PC-3 (cell line): ENCODE measurements around the gene CACNA1A. TPM values are rescaled to one million over a fixed set of nuclear protein-coding genes. Genes with fewer than 3 reads are reported as not detected.

Experiments used
- ATAC-seq: fragments of 200-7000 bp; cut with Tn5 transposase; 2 replicates; pipeline ENCODE4 v1.9.1; 2020; ENCODE audit warnings: mild to moderate bottlenecking, moderate library complexity
- BruUV-seq: library from RNA; stranded (reverse); fragments of 400-500 nt; replicated peaks from 2 replicates; lab custom pipeline; 2021; lab: Mats Ljungman, UMichigan
- CTCF ChIA-PET: fragments of 300-600 bp; sonication (Branson Sonifier 250); formaldehyde crosslinking; loops from one replicate; lab custom pipeline; 2022; ENCODE audit warnings: antibody characterized with exemption; lab: Charles Lee
- POLR2A ChIA-PET: fragments of 300-600 bp; sonication (Branson Sonifier 250); formaldehyde crosslinking; loops from one replicate; lab custom pipeline; 2022; ENCODE audit warnings: antibody characterized with exemption; ENCODE audit not compliant: unreplicated experiment; lab: Charles Lee
- DNase-seq: peaks from one replicate; pipeline ENCODE4 v3.0.0-alpha.2; 2015
- H2AFZ ChIP-seq: fragments of 300-600 bp; sonication (generic); 2 replicates; pipeline ENCODE4 v1.6.0; 2016; ENCODE audit warnings: antibody characterized with exemption, low read length
- H3F3A ChIP-seq: fragments of 300-600 bp; sonication (generic); one replicate; pipeline ENCODE4 v1.6.0; 2017; ENCODE audit warnings: antibody characterized with exemption, low read length, control low read depth, mild to moderate bottlenecking; ENCODE audit not compliant: unreplicated experiment
- H3K27ac ChIP-seq: fragments of 300-600 bp; sonication (generic); 2 replicates; pipeline ENCODE4 v1.5.1; 2016; ENCODE audit warnings: mild to moderate bottlenecking, low read length
- H3K27me3 ChIP-seq: fragments of 300-600 bp; sonication (generic); 2 replicates; pipeline ENCODE4 v1.6.1; 2016; ENCODE audit warnings: low read length, mixed read lengths
- H3K36me3 ChIP-seq: fragments of 300-600 bp; sonication (generic); 2 replicates; pipeline ENCODE4 v1.6.1; 2016; ENCODE audit warnings: low read depth, mixed run types, low read length, mixed read lengths
- H3K4me1 ChIP-seq: fragments of 300-600 bp; sonication (generic); 2 replicates; pipeline ENCODE4 v1.5.1; 2016; ENCODE audit warnings: low read length; ENCODE audit not compliant: insufficient read depth
- H3K4me2 ChIP-seq: fragments of 300-600 bp; sonication (generic); 2 replicates; pipeline ENCODE4 v1.6.0; 2016; ENCODE audit warnings: low read length
- H3K4me3 ChIP-seq: fragments of 300-600 bp; sonication (generic); 2 replicates; pipeline ENCODE4 v1.5.1; 2016; ENCODE audit warnings: mild to moderate bottlenecking, low read length, mixed read lengths
- H3K79me2 ChIP-seq: fragments of 300-600 bp; sonication (generic); 2 replicates; pipeline ENCODE4 v1.6.1; 2017; ENCODE audit warnings: low read length, mixed read lengths
- H3K9ac ChIP-seq: fragments of 300-600 bp; sonication (generic); 2 replicates; pipeline ENCODE4 v1.6.0; 2016; ENCODE audit warnings: mild to moderate bottlenecking, low read length
- H3K9me2 ChIP-seq: fragments of 300-600 bp; sonication (generic); replicated peaks from 2 replicates; pipeline ENCODE4 v1.6.1; 2016; ENCODE audit warnings: mixed run types, low read length, mixed read lengths
- H3K9me3 ChIP-seq: fragments of 300-600 bp; sonication (generic); 2 replicates; pipeline ENCODE4 v1.6.1; 2016; ENCODE audit warnings: low read length, mixed read lengths
- H4K20me1 ChIP-seq: fragments of 300-600 bp; sonication (generic); 2 replicates; pipeline ENCODE4 v1.6.1; 2016; ENCODE audit warnings: low read length, mixed read lengths
- CTCF ChIP-seq: fragments of 300-600 bp; sonication (generic); conservative IDR thresholded peaks from 2 replicates; pipeline ENCODE4 v1.5.1; 2017; ENCODE audit warnings: antibody characterized with exemption, low read depth, mild to moderate bottlenecking, low read length
- EZH2 ChIP-seq: fragments of 300-600 bp; sonication (generic); IDR thresholded peaks from one replicate; pipeline ENCODE4 v1.6.1; 2017; ENCODE audit warnings: antibody characterized with exemption, mild to moderate bottlenecking, low read length; ENCODE audit not compliant: unreplicated experiment
- EZH2phosphoT487 ChIP-seq: fragments of 300-600 bp; sonication (generic); IDR thresholded peaks from 2 replicates; pipeline ENCODE4 v1.6.1; 2018; ENCODE audit warnings: mild to moderate bottlenecking, antibody characterized with exemption, low read length, borderline replicate concordance
- intact Hi-C: fragments of 100-400 bp; cut with micrococcal nuclease; formaldehyde crosslinking; loops from 2 replicates; pipeline ENCODE4 v1.9.0; 2023
- total RNA-seq: library from RNA; depleted of rRNA; stranded (reverse); fragments of >200 nt; gene quantifications from 2 replicates; pipeline ENCODE4 v1.2.3, GENCODE V29; 2014

Gene CACNA1A
- total RNA-seq, 1 experiment from 2014 or later: 0.62 TPM

- DNase-seq (no peak), ATAC-seq (no peak)
- no peak overlapping the region for H2AFZ ChIP-seq
- H3K9me2 ChIP-seq: no peaks in the 10 kb centered on the region; the same call in 1 of the 2 replicates
- H3F3A ChIP-seq: no peaks in the 10 kb centered on the region
- H3K27me3 ChIP-seq: peaks cover 58% of the 10 kb centered on the region
- POLR2A ChIA-PET: no interaction called here
- BruUV-seq: no TSS peak
- CTCF ChIA-PET: no interaction called here
- TF ChIP-seq EZH2phosphoT487 (no peak), CTCF (no peak), EZH2 (no peak)
- no peak overlapping the region for H3K27ac ChIP-seq
- no peaks in the 10 kb centered on the region for H3K36me3 ChIP-seq
- H3K79me2 ChIP-seq: no peaks in the 10 kb centered on the region
- no peaks in the 10 kb centered on the region for H3K4me1 ChIP-seq
- intact Hi-C loops: no loop called here
- no peak overlapping the region for H3K9ac ChIP-seq
- no peaks in the 10 kb centered on the region for H4K20me1 ChIP-seq
- H3K9me3 ChIP-seq: no peaks in the 10 kb centered on the region
- H3K4me2 ChIP-seq: no peak overlapping the region
- H3K4me3 ChIP-seq: no peak overlapping the region
Measured at GRCh38 chr19:13347367-13347766, 158.9 kb downstream of the CACNA1A start.

GRCh38 chr19:13343514-13343913, 162.8 kb downstream of the CACNA1A start:
- Histone ChIP-seq H3K4me2 (no peak overlapping the region), H3F3A (no peaks in the 10 kb centered on the region), H2AFZ (no peak overlapping the region), H3K9ac (no peak overlapping the region), H3K4me1 (no peaks in the 10 kb centered on the region), H3K27ac (no peak overlapping the region), H3K9me2 (no peaks in the 10 kb centered on the region; the same call in 1 of the 2 replicates), H3K36me3 (no peaks in the 10 kb centered on the region), H3K79me2 (no peaks in the 10 kb centered on the region), H4K20me1 (no peaks in the 10 kb centered on the region), H3K27me3 (peaks cover 65% of the 10 kb centered on the region), H3K4me3 (no peak overlapping the region), H3K9me3 (no peaks in the 10 kb centered on the region)
- intact Hi-C loops: no loop called here
- ChIA-PET CTCF (no interaction called here), POLR2A (interaction anchor here (0.6 kb wide), 1 partner anchor 396 kb away, joined by 13 read pairs; no protein-coding TSS in a partner anchor)
- ATAC-seq: no peak
- no peak for DNase-seq
- TF ChIP-seq EZH2 (no peak), EZH2phosphoT487 (no peak), CTCF (no peak)
- BruUV-seq: no TSS peak

- no TSS peak for BruUV-seq
- ChIA-PET POLR2A (no interaction called here), CTCF (no interaction called here)
- no peak overlapping the region for H3K27ac ChIP-seq
- H3F3A ChIP-seq: no peaks in the 10 kb centered on the region
- H3K9me3 ChIP-seq: no peaks in the 10 kb centered on the region
- no peak for TF ChIP-seq EZH2
- no peak for TF ChIP-seq EZH2phosphoT487
- no peak for TF ChIP-seq CTCF
- intact Hi-C loops: no loop called here
- peaks cover 64% of the 10 kb centered on the region for H3K27me3 ChIP-seq
- H3K9ac ChIP-seq: no peak overlapping the region
- no peak overlapping the region for H2AFZ ChIP-seq
- no peaks in the 10 kb centered on the region; the same call in 1 of the 2 replicates for H3K9me2 ChIP-seq
- no peak overlapping the region for H3K4me3 ChIP-seq
- no peaks in the 10 kb centered on the region for H3K36me3 ChIP-seq
- no peak overlapping the region for H3K4me2 ChIP-seq
- DNase-seq (no peak), ATAC-seq (no peak)
- H3K79me2 ChIP-seq: no peaks in the 10 kb centered on the region
- no peaks in the 10 kb centered on the region for H4K20me1 ChIP-seq
- no peaks in the 10 kb centered on the region for H3K4me1 ChIP-seq
Measured at GRCh38 chr19:13342672-13343071, 163.6 kb downstream of the CACNA1A start.
